ENCODE measurements around the gene ATP8A1. TPM values are rescaled to one million over a fixed set of nuclear protein-coding genes. Genes with fewer than 3 reads are reported as not detected.

The ATP8A1 gene
- total RNA-seq, 2 donors from 2014 or later, result 12.5 to 25.8 TPM

DNA sequence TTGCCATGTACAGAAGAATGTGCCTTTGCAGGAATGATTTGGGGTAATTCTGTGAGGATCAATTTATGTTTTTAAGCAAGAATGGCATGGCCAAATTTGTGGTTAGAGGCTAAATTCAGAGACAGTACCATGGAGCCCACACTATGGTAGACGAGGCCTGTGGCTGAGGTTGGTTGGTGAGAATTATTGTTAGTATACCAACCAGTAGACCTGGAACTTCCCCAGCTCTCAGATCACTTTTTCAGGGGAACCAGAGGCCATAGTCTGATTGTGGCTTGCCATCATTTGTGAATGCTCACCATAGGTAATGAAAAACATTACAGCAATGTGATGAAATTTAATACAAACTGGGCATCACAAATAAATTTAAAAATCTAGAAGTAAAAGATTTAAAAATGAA, 203.3 kb downstream of the ATP8A1 start:
- no peaks in the 10 kb centered on the region for H3K9me3 ChIP-seq
- H3K27ac ChIP-seq, result no peak overlapping the region
- TF ChIP-seq, protein P1, sequence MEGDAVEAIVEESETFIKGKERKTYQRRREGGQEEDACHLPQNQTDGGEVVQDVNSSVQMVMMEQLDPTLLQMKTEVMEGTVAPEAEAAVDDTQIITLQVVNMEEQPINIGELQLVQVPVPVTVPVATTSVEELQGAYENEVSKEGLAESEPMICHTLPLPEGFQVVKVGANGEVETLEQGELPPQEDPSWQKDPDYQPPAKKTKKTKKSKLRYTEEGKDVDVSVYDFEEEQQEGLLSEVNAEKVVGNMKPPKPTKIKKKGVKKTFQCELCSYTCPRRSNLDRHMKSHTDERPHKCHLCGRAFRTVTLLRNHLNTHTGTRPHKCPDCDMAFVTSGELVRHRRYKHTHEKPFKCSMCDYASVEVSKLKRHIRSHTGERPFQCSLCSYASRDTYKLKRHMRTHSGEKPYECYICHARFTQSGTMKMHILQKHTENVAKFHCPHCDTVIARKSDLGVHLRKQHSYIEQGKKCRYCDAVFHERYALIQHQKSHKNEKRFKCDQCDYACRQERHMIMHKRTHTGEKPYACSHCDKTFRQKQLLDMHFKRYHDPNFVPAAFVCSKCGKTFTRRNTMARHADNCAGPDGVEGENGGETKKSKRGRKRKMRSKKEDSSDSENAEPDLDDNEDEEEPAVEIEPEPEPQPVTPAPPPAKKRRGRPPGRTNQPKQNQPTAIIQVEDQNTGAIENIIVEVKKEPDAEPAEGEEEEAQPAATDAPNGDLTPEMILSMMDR (IDR thresholded peaks at IDR 0.05), result no peak
- no peaks in the 10 kb centered on the region for H3K4me1 ChIP-seq
- no peak overlapping the region for H3K4me3 ChIP-seq
- no peak for DNase-seq (ENCODE audit: low spot score)
- H3K36me3 ChIP-seq, result peaks cover 10% of the 10 kb centered on the region
- H3K27me3 ChIP-seq, result no peaks in the 10 kb centered on the region

DNA sequence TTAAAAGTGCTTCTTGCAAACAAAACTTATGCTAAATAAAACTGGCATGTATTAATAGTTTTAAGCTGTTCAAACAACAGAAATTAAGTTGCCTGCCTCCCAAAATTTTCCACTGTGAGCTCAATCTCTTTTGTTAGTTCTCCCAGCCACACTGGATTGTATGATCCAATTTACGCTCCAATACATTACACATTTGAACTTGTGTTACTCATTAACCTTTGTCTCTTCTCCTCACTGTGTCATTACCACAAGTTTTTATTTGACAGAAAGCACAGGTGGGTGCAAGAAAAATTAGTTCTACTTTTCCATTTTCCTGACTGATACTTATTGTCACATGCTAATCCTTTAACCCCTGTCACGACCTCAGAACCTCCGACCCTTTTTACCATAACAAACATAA, 204.1 kb downstream of the ATP8A1 start:
- Histone ChIP-seq H3K9me3 (no peaks in the 10 kb centered on the region), H3K4me1 (no peaks in the 10 kb centered on the region), H3K4me3 (no peak overlapping the region), H3K27me3 (no peaks in the 10 kb centered on the region), H3K27ac (no peak overlapping the region), H3K36me3 (peaks cover 10% of the 10 kb centered on the region)
- TF ChIP-seq, protein P1 (IDR thresholded peaks at IDR 0.05), result no peak
- DNase-seq (ENCODE audit: low spot score), result no peak

DNA sequence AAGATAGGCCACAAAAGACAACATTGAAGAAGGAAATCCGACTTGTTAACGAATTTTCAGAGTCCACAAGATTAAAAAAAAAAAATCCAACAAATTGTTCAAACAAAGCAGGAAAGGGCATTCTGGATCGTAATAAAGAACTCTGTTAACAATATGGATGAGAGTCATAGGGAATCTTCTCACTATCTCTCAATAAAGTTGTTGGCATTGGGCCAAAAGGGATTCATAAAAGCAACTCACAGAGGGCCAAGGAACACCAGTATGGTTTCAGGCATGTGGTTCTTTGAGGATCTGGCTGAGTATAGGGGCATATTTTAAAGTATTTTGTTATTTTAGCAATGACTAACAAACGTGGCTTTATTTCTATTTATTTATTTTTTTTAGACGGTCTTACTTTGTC, 210.1 kb downstream of the ATP8A1 start:
- TF ChIP-seq, protein P1 (IDR thresholded peaks at IDR 0.05), result no peak
- Histone ChIP-seq H3K4me3 (no peak overlapping the region), H3K36me3 (peaks cover 20% of the 10 kb centered on the region), H3K27me3 (no peaks in the 10 kb centered on the region), H3K4me1 (no peaks in the 10 kb centered on the region), H3K9me3 (no peaks in the 10 kb centered on the region), H3K27ac (no peak overlapping the region)
- DNase-seq (ENCODE audit: low spot score), result no peak

DNA sequence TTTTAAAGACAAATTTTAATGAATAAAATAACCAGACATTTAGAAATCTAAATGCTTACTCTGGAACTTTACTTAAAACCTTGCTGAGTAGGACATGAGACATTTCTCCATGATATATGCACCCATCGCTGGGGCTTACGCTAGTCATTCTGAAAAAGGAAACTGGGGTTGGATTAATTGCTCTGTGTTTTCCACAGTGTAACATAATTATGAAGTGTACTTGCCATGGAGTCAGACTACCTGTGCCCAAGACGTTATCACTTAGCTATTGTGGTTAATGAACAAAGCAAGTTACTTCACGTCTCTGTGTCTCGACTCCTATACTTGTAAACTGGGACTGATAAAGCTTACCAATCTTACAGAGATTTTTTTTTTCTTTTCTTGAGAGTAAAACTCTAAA, 211.9 kb downstream of the ATP8A1 start:
- no peaks in the 10 kb centered on the region for H3K9me3 ChIP-seq
- no peaks in the 10 kb centered on the region for H3K27me3 ChIP-seq
- no peak overlapping the region for H3K27ac ChIP-seq
- H3K4me1 ChIP-seq, result no peaks in the 10 kb centered on the region
- H3K36me3 ChIP-seq, result peaks cover 15% of the 10 kb centered on the region
- no peak overlapping the region for H3K4me3 ChIP-seq
- TF ChIP-seq, protein P1 (IDR thresholded peaks at IDR 0.05), result no peak
- DNase-seq (ENCODE audit: low spot score), result no peak

DNA sequence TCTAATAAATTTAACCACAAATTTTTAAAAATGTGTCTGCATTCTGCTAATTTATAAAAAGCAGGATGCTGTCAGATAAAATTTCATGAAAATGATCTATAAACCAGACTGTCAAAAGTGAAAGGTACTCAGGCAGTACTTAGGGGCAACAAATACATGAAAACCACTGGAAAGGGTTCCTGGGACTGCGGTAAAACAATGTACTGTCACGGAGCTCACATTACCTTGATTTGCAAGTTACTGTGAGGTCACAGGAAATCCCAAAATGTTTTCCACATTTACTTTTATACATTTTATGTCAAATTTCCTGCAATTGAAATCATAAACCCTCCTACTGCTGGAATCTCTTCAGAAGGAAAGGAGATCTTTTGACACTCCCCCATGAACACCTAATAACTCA, 214.3 kb downstream of the ATP8A1 start:
- TF ChIP-seq, protein P1 (IDR thresholded peaks at IDR 0.05), result no peak
- H3K27me3 ChIP-seq, result no peaks in the 10 kb centered on the region
- no peaks in the 10 kb centered on the region for H3K9me3 ChIP-seq
- H3K4me1 ChIP-seq, result no peaks in the 10 kb centered on the region
- no peak for DNase-seq (ENCODE audit: low spot score)
- H3K4me3 ChIP-seq, result no peak overlapping the region
- no peak overlapping the region for H3K27ac ChIP-seq
- H3K36me3 ChIP-seq, result peaks cover 16% of the 10 kb centered on the region

DNA sequence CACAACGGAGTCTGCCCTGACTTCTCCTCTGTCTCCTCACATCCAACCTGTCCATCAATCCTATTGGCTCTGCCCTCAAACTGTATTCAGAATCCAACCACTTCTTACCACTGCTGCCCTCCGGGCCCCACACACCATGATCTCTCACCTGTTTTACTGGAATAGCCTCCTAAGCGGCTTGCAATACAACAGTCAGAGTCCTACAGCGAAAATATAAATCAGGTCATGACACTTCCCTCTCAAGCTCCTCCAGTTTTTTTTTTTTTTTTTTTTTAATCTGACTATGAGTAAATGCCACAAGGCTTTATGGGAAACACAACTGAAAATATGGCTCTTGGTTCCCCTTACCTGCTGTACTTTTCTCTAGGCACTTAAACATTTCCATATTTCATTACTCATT, 216.8 kb downstream of the ATP8A1 start:
- no peak for DNase-seq (ENCODE audit: low spot score)
- H3K9me3 ChIP-seq, result no peaks in the 10 kb centered on the region
- peaks cover 23% of the 10 kb centered on the region for H3K36me3 ChIP-seq
- H3K27ac ChIP-seq, result no peak overlapping the region
- H3K27me3 ChIP-seq, result no peaks in the 10 kb centered on the region
- TF ChIP-seq, protein P1 (IDR thresholded peaks at IDR 0.05), result no peak
- no peaks in the 10 kb centered on the region for H3K4me1 ChIP-seq
- H3K4me3 ChIP-seq, result no peak overlapping the region

All from right atrium auricular region (tissue), 2 donors.